HG03135 (cell line): Measurements from ENCODE around the gene RIMKLA.

Experiments used
- ATAC-seq: cut with Tn5 transposase; IDR thresholded peaks from one replicate; pipeline ENCODE4 v1.9.1; 2021; ENCODE audit warnings: mild to moderate bottlenecking, moderate library complexity; ENCODE audit not compliant: unreplicated experiment

The RIMKLA gene

DNA sequence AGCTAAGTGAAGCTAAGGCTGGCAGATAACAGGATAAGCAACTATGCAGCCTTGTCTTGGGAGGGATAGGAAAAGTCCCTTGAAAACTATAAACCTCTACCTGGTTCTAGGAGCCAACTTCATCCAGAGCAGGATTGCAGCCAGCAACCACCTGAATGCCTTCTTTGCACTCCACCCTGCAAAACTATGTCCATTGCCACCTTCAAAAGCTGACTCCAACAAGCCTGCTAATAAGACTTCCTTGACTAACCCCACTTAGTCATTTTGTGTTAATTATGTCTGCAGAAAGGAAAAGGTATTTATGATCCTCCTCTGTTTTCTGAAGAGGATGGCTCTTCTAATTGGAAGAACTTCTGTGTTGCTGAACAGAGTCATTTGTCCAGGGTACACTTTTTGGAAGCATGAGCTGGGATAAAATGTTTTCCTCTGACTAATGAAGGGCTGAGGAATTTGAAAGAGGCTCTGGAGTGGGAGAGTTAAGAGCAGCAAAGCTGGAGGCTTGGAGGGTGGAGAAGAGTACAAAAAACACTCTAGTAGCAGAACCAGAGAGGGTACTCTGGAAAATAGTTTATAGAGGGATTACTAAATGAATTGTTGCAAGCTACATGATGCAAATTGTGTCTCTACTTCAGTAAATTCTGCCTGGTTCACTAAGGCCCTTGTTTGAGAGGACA, 9.6 kb upstream of the RIMKLA start:
- ATAC-seq: no peak

DNA sequence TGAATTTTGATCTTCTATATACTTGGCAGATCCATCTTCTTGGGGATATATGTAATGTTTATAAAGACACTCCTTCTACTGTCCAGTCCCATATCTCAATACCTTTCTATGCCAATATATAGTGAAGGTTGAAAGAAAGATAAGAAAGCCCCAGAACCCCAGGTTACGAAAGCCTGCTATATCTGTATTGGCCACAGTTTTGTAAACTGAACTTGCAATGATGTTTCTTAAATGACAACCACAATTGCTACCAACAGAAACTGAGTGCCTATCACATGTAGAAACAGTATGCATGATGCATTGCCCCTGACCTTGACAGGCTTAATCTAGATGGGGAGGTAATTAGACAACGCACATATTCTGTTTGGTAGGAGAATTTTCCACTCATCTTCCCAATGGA, 7.8 kb upstream of the RIMKLA start:
- ATAC-seq: no peak

DNA sequence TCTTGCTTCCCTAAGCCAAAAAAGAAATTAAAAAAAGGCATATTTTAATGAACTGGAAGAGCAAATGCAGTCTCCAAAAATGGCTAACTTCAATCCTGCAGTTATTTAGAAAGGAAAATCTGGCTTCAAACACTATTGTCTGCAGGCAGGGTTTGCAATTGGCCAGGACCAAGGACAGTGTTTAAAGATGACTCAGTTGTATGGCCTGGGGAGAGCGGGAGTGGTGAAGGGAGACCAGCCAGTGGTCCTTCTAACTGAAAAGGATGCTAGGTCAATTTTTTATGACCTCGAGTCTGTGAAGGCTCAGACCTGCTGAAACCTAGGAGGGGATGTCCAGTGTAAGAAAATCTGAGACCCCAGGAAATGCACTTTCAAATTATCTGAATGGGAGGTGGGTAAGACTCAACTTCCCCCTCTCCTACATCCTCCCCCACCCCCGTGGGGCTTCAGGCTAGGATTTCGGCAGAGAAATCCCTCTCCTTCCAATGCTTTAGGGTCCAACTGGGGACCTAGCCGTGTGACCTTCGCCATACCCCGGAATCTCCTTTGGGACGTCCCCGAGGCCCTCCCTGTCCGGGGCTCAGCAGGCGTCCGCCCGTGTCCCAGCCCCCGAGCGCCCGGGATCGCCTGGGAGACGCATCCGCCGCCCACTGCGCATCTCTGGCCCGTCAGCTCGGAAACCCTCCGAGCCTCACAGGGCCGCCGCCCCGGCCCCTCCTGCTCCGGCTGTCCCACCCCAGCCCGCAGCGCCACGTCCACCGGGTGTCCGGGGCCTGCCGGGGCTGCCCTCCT, 602 bp upstream of the RIMKLA start:
- ATAC-seq: peak; percentile 44

DNA sequence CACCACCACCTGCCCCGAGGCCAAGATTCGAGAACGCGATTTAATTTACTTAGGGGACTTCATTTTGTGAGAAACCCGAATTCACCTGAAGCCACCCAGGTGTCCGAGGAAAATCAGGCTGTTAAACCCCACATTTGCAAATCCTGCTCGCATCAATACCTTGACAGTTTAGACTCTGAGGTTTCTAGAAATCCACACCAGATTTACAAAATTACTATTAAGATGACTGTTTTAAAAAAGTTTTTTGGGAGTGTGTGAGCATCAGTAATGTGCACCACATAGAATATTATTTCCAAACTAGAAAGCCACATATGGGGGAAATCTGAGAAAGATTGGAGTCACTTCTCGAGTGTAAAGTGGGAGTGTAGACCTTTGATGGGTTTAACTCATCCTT, 685 bp downstream of the RIMKLA start:
- ATAC-seq: no peak

DNA sequence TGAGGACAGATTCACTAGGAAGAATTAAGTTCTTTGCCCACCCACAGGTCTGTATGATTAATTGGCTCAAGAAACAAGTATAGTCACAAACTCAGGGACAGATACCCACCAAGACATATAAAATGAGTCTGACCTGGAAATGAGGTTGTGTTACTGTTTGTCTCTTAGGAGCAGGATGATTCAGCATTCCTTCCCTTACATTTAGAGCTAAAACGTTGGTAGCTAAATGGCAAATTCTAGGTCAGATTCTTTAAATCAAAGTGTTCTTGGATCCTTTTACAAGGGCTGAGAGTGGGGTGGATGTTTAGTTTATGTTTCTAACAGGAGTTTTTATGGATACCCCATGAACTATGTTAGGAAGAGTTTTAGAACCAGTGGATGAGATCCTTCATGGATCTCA, 4.7 kb downstream of the RIMKLA start:
- no peak for ATAC-seq

DNA sequence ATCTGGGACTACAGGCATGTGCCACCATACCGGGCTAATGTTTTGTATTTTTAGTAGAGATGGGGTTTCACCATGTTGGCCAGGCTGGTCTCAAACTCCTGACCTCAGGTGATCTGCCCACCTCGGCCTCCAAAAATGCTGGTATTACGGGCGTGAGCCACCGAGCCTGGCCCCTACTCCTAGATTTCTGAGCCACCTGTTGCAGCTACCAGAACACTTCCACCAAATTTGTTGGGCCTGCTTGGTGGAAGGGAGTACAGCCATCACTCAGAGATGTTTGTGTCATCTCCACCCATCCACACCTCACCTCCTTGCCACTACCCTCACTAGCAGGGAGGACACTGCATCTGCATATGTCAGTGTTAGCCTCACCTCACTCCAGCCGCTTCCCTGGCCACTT, 5.5 kb downstream of the RIMKLA start:
- no peak for ATAC-seq

DNA sequence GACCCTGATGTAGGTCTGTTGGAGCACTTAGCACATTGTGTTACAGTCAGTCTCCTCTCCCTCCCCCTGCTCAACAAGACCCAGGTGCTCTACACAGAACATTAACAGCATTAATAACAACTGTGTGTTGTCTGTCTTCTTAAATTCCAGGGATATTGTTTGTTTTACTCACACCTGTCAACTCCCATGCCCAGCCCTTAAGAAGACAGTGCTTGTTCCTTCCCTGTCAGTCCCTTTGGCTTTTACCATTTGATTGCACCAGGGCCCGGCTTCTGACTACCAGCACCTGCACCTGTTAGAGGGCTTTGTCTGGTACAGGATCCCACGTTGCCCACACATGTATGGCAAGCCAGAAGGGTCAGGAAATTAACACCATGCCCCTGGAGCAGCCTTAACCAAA, 11.7 kb downstream of the RIMKLA start:
- no peak for ATAC-seq

DNA sequence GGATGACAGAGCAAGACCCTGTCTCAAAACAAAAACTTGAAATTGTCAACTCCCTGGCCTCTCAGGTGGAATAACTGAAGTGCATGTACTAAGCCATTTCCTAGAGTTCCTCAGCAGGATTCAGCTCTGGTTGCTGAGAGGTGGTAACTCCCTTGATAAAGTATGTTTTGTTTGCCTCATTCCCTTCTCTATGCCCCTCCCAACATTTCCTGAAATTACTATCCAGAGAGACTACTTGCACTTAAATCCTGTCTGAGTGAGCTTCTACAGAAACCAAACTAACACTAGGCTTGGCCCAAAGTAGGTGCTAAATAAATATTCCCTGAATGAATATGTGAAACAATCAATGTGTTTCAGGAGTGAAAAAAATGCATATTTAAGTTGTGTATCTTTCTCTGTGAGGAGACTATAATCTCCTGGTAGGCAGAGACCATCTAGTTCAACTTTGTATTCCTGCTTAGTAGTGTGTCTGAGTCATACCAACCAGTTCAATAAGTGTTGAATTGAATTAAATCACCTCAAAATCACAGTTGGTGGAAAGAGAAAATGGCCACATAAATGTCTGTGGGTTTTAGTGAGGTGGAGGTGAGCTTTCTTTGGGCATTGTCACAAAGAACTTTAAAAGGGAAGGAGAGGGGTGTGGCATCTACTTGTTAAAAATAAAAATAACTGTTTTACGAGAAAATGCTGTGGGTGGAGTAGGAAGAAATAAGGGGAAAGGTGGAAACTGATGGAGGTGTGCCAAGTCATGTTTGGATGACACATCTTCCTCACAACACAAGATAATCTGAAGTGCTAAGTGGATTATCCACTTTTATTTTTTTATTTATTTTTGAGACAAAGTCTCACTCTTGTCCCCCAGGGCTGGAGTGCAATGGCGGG, 12.6 kb downstream of the RIMKLA start:
- ATAC-seq: no peak

DNA sequence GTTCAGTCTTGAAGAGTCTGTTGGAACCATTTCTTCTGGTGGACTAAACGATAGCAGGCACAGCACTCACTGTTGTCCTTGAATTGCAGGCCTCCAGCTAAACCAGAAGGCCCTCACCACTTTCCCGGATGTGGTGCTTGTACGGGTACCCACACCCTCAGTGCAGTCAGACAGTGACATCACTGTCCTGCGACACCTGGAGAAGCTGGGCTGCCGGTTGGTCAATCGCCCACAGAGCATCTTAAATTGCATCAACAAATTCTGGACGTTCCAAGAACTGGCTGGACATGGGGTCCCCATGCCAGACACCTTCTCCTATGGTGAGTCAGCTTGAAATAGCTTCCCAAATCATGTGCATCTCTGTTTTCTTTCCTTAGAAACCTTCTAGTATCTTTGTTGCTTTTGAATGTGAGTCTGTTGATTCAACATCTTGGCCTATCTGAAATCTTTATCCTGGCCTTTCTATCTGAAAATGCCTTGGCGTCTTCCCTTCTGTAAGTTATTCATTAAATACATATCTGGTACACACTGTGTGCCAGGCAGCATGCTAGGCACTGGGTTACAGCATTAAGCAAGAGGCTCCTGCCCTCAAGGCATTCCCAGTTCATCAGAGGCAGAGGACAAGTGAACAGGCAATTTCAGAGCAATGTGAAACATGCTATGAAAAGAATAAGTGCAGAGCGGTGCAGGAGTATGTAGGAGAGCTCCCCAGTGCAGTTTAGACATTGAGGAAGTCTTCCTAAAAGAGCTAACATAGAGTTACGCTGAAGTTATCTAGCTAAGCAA, 18.9 kb downstream of the RIMKLA start:
- no peak for ATAC-seq

DNA sequence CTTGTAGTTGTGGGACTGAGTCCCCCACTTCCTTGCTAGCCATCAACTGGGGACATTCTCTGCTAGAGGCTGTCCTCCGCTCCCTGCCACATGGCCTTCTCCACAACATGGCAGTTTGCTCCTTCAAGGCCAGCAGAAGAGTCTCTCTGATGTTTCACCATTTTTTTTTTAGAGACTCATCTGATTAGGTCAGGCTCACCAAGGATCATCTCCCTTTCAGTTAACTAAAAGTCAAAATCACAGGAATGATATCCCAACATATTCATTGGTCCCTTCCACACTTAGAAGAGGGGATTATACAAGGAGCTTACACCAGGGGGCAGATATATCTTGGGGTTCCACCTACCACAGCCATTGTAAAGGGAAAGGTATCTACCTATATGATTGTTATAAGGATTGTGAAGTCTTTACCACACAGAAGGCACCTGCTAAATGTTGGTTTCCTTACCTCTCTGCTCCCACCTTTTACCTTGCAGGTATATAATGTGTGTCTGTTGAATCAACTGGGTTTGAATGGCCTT, 23.3 kb downstream of the RIMKLA start:
- ATAC-seq: no peak

DNA sequence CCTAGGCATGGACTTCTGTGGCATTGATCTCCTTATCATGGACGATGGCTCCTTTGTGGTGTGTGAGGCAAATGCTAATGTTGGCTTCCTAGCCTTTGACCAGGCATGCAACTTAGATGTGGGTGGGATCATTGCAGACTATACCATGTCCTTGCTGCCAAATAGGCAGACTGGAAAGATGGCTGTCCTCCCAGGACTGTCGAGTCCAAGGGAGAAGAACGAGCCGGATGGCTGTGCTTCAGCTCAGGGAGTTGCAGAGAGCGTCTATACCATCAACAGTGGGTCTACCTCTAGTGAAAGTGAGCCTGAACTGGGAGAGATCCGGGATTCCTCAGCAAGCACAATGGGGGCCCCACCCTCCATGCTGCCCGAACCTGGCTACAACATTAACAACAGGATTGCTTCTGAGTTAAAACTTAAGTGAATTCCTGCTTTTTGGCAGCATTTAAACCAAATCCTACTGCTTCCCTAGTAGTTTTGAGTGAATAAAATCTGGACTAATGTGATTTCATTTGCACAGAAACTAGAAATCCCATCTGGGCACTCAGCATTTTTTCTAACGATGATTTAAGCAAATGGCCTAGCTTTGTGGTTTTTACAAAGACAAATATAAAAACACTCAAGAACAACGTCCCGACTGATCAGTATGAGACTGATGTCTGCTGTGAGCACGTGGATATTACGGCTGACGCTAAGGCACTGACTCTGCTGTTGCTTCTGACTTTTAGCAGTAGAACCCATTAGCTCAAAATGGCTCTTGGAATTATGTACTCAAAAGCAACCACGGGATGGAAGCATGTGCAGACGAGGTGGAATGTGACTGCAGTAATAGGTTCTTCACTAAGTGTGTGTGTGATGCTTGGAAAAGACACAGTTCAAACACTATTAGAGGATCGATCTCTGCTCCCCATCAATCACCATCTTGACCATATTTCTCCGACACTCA, 34.2 kb downstream of the RIMKLA start:
- ATAC-seq: no peak

DNA sequence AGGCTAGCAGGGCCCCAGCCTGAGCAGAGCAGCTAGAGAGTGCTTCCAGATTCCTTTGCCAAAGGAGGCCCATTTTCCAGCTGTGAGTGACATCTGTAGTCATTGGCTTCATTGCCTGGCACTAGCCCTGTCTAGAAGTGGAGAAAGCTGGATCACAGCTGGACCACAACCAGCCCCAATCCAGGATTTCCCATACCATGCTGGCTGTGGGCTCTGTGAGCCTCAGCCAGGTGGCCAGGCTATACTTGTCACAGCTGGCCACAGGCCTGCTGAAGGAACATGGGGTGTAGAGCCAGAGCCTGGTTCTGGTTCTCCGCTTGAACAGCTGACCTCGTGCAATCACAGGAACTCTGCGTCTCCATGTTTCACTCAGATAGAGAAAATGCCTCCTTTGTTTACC, 36.6 kb downstream of the RIMKLA start:
- ATAC-seq: no peak

DNA sequence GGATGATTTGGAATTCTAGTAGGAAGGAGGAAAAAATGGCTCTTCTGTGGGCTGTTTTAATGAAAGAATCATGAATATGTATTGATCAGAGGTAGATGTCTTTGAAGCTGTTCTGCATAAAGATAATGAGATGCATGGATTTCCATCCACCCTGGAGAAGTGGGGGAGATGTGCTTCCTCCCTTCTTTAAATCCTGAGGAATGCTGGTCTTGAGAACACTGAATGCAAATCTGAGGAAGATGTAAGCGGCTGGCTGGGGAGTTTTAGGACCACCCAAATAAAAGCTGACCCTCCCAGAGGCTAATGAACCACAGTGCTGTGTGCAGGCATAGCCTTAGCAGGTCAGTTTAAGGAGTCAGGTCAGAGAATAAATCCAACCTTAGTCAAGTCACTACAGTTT, 37.9 kb downstream of the RIMKLA start:
- ATAC-seq: no peak

DNA sequence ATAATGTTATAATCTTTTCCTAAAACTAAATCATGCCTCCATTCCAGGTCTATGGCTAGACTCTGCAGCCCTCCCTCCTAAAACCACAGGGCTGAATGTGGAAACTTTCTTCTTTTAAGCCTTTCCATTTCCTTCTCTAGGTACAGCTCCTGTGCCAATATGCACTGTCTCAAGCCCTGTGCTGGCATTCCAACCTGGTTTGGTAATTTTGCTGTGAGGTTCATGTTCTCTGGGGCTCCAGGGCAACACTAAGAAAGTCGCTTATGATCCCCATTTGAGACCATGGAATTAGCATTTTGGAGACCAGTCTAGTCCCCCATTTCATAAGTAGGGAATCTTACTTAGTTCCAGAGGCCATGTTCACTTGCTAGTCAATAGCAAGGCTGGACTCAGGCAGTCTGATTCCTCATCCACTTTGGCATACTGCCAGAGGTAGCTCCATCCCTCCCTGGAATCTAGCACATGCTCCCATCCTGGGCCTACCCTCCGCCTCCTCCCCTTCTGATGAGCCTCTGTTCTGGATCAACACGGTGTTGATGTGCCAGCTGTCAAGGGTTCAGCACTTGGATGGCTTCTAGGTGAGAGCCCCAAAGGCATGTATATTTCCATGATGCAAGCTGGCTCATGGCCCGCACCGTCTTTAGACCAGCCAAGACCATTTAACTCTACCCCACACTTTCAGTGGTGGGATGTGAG, 38.7 kb downstream of the RIMKLA start:
- no peak for ATAC-seq

DNA sequence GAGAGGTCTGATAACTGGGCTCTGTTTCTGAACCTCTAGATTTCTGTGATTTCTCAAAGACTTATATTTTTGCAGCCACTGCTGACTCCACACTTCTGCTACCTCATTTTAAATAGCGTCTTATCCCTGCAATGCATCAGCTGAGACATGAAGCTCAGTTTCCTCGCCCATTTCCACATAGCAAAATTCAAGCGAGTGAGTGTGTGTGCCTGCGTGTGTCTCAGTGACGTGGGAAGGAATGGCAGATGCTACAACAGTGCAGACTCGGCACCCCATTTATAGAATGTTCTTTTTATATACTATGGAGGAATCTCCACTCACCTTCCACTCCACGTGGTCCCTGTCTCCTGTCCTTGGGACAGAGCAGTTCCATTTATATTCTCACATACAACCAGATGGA, 39.5 kb downstream of the RIMKLA start:
- no peak for ATAC-seq

DNA sequence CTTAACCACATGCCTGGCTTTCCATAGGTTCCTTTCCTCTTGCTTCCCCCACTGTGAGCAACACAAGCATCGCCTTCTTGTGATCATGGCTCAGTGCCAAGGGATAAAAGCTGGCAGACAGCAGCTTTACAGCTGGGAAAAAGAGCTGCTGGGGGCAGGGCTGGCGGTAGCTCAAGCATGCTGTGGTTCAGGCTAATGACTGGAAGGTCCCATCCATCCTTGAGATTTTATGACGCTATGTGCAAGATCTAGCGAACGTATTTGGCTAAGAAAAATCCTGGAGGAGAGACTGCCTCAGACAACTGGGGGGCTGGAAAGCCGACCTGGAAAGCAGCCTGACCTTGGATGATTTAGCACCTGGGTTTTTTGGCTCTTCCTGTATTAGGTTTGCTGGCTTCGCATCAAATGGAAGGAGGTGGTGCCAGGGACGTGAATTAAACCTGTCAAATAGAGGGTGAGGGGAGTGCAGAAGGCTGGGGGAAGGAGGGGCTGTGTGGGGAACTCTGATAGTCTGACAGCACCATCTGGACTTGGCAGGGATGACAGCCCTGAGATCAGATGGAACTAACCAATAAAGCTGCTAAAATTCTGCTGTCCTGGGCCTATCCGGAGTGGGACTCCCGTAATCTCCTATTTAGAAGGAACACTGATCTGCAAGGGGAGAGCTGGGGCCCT, 40.5 kb downstream of the RIMKLA start:
- no peak for ATAC-seq

DNA sequence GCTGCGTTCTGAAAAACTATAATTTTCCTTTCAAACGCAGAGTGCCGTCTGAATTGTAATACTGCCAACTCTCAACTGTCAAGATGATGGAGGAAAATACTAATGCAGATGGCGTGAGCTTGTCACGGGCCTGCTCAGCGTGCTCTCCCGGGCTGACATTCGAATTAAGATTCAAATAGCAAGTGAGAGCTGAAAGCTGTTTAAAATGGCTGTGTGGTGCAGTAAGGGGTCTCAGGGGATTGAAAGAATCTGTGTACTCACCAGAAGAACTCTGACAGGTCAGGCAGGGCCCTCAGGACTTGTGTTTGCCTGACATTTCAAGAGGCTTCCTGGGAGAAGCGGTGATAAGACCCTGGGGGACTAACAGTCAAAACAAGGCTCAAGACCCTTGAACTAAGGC, 42.1 kb downstream of the RIMKLA start:
- no peak for ATAC-seq

DNA sequence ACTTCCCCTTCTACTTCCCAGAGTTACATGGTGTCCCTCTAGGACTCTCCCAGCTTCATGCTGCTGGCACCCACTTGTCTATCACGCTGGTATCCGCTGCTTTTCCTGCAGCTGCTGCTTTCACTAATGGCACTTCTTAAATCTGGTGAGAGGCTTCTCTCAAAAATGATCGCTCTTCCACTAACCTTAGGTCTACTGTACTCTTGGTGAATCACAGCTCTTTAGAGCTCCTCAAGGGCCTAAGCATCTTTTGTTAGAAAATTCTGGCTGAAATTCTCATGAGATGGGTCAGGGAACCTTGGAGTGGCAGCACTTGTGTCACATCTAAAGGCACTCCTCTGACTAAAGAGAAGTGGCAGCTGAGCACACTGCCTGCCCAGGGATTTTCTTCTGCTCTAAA, 43.1 kb downstream of the RIMKLA start:
- no peak for ATAC-seq
